Effector CD8-positive, alpha-beta T cell (primary cell): Measurements from ENCODE around the gene GNLY.
"Not testable (repeated sequence)": the region's sequence is repeated elsewhere in the genome, so short reads cannot be mapped to it uniquely, and the experiment has no call there.

Experiments
- DNase-seq: peaks from one replicate; lab custom pipeline; 2025; lab: John Stamatoyannopoulos, UW

GNLY gene

DNA sequence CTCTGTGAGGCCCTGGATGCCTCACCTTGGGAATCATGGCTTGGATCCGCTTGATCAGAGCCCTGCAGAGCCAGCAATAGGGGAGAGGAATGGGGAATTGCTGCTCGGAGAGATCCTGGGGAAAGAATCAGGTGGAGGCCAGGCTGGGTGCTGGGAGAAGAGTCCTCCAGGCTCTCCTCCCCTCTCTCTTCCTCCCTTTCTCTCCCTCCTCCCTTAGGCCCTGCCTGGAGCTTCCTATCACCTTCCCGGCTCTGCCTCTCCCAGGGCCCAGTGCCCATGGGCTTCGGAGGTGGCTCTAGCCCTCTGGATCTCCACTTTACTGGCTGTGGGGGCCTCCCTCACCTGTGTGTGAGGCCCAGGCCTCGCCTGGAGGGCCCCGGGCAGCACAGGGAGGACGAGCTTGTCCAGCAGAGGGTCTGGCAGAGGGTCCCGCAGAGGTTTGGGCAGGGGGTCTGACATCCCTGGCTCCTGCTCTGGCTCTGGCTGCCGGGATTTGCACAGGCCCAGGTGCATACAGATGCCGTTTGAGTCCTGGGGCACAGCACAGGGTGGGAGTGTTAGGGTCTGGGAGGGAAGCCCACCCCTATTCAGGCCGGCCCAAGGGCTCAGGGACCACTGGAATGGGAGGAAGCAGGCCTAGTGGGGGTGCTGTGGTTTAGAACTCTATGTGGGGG, 28.8 kb upstream of the GNLY start:
- no peak for DNase-seq

DNA sequence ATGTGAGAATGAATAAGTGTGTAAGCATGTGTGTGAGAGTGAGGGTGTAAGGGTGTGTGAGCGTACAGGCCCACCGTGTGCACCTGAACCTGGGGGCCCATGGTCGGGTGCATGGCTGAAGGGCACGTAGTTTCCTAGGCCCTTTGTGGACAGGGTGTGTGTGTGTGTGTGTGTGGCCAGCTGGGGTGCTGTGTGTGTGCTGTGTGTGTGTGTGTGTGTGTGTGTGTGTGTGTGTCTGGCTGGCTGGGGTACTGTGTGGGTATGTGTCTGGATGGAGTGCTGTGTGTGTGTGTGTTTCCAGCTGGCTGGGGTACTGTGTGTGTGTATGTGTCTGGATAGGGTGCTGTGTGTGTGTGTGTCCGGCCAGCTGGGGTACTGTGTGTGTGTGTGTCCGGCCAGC, 28.1 kb upstream of the GNLY start:
- no peak for DNase-seq

DNA sequence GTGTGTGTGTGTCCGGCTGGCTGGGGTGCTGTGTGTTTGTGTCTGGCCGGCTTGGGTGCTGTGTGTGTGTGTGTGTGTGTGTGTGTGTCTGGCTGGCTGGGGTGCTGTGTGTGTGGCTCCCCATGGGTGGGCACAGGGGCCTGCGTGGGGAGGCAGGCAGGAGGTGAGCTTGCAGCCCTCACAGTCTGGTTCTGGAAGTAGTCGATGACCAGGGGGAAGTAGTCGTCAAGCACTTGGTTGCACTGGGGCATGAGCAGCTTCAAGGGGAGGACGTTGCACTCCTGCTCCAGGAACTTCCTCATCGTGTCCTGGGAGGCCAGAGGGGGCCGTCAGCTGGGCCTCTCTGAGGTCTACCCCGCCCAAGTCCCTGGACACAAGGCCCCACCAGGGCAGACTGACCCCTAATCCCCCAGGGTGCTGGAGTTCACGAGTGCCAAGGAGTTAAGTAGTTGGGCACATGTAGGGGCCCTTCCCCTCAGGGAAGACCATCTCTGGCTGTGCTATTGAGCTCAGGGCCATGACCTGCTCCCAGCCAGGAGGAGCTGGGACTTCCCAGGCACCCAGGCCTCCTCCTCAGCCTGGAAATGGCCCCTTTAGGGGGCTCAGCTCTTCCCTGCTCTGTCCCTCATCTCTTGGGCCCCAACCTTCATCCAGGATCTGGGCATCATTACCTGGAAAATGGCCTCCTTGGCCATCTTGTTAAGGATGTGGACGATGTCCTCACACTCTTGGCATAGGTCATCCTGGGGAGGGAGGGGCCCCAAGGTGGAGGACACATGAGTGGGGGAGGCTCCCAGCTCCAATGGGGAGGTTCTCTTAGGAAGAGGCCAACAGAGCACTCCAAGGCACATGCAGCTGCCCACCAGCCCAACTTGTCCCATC, 27.5 kb upstream of the GNLY start:
- DNase-seq, result no peak

DNA sequence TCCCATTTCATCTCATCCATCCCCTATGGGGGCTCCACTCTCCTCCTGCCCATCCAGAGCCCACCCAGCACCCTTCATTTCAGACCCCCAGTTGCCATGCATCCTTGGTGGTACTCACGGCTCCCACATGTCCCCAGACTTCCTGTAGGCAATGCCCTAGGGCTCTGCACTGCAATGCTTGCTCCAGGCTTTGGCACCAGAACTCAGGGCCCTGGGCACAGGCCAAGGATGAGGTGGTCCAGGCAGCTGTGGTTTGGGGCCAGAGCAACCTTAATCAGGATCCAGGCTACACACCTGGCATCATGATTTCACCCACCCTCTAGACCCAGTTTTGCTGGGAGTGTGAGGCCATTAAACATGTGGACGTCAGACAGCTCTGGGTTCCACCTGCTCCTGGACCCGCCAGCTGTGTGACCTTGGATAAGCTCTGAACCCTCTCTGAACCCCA, 26.6 kb upstream of the GNLY start:
- no peak for DNase-seq

DNA sequence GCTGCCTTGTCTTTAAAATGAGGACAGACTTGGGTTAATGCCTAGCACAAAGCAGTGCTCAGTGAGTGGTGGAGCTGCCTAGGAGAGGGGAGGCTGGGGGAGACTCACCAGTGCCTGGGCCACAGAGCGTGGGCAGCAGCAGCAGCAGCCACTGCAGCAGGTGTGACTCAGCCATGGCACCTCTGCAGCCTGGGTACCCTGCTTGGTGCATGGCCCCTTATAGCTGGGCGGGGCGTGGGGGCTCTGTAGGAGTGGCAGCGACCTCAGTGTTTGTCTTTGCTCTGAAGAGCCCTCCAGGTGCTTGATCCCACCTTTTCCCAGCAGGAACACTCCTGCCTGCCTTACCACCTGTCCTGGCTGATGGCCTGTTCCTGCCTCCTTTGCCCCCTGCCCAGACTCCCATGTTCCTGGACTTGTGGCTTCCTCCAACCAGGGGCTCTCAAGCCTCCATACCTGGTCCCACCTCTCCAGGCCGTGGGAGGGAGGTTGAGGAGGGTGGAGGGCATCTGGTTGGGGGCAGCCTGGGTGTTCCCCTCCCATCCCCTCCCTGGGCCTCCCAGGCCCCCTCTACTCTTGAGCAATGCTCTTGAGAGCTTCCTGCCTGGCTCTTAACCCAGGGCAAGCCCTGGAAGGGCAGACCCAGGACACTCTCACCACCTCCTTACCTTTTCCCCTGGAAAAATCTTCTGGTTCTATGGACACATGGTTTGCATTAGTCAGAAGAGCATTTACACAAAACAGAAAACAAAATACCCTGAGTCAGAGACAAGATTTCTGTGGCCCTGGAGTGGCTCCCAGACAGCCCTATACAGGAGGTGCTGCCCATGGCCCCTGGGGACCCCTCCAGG, 25.9 kb upstream of the GNLY start, which contains the start of gene SFTPB:
Gene SFTPB, minus strand, starts transcription at position 191 of the 848 bp plus-strand sequence. Its CDS starts 16 bp downstream, at position 175.
- no peak for DNase-seq

DNA sequence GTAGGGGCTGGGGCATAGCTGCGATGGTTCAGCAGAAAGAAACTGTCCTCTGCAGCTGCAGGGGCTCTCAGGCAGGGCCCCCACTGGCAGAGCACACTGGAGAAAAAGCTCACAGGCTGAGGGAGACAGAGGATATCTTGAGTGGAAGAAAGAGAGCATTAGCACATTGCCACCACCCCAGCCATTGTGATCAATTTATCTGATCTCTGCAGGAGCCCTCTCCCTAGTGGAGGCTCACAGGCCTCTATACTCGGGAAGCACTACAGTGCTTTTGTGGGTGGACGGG, 25.4 kb upstream of the GNLY start:
- DNase-seq, result no peak

DNA sequence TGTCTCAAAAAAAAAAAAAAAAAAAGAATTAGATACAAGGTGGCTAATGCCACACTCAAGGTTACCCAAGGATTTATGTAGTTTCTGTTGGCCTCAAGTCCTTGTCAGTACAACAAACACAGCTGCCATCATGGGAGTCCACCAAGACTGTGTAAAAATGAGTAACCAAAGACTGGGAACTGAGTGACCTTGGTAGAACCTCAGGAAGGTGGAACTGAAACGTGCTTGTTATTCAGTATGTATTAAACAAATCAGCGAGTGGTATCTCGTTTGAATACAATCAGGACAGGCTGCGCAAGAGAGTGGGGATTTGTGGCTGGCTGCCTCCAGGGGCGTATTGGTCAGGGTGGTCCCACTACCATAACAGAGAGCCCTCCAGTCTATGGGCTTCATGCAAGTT, 24.6 kb upstream of the GNLY start:
- DNase-seq, result no peak

DNA sequence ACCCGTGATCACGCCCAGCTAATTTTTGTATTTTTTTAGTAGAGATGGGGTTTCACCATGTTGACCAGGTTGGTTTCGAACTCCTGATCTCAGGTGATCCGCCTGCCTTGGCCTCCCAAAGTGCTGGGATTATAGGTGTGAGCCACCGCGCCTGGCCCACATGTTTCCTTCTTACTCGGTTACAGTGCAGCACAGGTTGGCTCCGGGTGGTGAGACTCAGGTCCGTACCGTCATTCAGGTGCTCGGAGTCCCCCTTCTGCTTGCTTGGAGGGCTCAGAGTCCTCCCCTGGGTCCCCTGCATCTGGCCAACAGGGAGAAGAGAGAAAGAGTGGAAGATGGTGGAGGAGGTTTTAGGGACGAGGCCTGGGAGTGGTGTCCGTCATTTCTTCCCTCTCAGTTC, 23.7 kb upstream of the GNLY start:
- DNase-seq, result not testable (repeated sequence)

DNA sequence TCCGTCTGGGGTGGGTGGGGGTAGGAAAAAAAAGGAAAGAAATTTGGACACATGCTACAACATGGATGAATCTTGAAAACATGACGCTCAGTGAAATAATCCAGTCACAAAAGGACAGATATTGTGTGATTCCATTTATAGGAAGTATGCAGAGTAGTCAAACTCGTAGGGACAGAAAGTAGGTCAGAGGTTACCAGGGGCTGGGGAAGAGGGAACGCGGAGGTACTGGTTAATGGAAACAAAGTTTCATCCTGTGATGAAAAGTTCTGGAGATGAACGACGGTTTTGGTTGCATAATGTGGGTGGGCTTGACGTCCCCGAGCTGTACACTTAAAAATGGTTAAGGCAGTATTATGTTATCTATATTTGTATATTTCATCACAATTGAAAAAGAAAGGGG, 21.7 kb upstream of the GNLY start:
- no peak for DNase-seq

DNA sequence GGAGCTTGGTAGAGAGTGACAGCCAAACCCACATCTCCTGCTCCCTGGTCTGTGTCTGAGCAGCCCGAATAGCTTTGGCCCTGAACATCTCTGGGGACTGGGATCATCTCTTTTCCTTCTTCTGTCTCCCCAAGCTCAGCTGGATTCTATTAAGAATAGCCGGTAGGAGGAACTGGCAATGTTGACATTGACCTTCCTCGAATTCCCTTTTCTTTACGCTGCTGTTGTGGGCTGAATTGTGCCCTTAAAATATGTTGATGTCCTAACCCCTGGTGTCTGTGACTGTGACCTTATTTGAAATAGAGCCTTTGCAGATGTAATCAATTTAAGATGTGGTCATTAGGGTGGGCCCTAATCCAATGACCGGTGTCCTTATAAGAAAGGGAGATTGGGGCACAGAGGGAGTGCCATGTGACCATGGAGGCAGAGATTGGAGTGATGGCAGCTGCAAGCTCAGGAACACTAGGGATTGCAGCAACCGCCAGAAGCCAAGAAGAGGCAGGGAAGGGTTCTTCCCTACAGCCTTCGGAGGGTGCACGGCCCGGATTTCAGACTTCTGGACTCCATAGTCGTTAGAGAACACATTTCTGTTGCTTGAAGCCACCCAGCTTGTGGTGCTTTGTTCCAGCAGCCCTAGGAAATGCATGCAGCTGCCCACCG, 20.3 kb upstream of the GNLY start:
- DNase-seq, result no peak

DNA sequence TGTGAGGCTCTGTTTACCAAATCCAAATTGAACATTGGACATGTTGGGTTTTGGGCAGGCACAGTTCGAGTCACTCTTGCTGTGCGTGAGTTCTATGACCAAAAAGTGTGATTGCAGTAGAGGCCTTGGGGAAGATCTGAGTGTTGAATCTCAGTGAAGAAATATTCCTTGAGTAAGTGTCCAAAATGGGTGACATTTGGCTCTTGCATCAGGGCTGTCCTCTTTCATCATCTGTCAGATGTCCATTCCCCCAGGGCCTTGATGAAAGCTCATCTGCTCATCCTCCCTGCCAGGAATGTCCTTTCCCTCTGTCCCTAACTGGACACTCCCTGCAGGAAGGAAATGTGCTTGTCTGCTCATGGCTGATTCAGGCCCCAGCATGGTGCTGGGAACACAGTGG, 19.7 kb upstream of the GNLY start:
- DNase-seq, result no peak

DNA sequence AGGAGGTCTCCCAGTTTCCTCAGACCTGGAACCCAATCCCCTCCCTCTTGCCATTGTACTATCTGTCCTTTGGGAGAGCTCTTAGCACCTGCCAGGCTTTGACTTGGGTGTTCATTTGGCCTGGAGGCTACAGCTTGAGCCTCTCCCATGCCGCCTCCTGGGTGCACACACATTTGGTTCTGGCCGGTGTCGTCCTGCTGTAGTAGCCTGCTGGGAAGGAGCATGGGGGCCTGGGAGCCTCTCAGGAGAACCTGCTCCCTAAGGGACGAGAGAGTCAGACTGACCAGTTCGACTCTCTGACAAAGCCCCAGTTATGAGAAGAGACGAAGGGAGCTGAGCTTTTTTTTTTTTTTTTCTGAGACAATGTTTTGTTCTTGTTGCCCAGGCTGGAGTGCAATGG, 18.7 kb upstream of the GNLY start:
- no peak for DNase-seq

DNA sequence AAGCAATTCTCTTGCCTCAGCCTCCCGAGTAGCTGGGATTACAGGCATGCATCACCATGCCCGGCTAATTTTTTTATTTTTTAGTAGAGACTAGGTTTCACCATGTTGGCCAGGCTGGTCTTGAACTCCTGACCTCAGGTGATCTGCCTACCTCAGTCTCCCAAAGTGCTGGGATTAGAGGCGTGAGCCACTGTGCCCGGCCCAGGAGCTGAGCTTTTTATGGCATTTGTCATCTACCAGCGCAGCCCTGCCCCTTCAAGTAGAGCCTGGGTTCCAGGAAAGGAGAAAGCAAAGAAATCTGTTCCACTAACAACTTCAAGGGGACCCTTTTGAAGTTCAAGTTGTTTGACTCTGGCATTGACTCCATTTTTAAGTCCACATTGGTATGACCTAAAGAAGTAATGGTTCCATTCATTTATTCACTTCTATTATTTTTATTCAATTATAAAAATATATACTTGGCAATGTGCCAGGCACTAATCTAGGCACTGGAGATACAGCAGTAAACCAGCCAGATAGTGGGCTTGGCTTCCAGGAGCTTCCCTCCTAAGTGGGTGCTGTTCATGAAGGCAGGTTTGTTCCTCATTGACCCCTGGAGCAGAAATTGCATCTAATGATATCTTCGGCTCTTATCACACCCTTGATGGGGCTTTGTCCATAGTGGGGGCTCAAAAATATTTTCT, 18.2 kb upstream of the GNLY start:
- DNase-seq, result no peak

DNA sequence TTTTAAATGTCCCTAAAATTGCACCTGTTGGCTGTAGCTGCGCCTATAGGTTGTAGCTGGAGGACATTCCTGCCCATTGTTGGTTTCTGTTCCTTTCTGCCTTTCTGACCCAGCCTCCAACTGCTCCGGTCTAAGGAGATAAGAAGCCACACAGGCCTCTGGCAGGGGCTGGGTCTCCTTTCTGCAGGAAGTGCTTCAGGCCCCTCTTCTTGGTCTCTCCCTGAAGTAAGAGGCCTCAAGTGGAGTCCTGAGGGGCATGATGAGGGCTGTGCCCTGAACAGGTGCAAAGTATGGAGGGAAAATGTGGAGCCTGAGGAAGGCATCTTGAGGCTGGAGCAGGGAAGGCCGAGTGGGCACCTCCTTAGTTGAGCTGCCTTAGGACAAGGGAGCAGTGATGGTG, 15.8 kb upstream of the GNLY start:
- no peak for DNase-seq

DNA sequence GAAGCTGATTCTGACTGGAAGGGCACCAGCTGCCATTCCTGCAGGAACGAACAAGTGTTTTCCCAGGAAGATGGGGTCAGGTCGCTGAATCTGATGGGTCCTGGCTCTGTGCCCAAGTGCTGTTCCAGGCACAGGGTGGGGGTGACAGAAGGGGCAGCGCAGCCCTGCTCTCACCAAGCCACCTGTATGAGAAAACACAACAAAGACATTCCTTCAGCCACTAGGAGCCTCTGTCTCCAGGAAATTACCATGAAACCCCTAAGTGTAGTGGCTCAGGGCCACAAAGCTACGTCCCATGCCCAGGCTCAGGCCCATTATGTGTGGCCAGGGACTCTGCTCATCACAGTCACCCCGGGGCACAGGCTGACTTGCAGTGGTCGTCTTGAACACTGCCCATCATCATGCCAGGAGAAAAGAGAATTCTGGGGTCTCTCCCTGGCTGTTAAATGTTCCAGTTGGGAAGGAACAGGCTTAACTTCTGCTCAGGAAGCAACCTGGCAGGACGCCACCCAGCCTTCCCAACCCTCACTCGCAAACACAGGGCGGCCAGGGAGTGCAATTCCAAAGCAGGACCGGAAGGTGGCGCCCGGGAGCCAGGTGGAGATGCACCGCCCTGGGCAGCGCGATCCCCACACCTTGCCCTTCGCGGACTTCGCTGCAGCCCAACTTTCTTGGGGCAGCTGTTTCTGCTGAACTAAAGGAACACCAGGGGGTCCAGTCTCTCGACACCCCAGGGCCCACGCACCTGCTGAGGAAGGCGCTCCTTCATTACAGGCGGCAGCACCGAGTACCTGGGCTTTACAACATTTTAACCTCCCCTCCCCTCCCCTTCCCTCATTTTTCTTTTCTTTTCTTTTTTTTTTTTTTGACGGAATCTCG, 15.1 kb upstream of the GNLY start:
- DNase-seq, result peak; percentile 57

DNA sequence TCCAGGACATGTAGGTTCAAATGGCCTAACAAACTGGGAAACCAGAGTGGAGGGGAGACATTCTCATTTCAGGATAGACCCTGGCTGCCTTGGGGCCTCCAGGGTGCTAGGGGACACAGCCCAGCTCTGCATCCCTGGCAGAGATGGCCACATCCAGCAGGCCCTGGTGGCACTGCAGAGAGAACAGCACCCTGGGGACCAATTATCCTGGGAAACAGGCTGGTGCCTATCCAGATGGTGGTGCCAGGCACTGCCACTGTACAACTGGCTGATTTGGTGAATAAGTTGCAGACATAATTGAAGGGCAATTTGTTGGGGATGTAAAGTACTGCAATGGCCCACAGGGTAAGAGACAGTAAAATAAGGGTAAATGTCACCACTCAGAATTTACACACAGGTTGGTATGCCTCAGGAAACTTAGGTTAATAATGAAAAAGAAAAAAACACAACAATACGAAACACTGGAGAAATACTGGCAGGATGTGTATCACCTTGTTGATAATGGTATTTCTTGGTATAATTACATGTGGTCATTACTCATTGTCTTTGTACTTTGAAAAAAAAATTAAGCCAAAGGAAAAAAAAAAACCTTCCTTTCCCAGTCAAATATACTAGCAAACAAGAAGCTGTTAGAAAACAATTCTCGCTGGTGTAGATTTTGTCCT, 13.3 kb upstream of the GNLY start:
- no peak for DNase-seq

DNA sequence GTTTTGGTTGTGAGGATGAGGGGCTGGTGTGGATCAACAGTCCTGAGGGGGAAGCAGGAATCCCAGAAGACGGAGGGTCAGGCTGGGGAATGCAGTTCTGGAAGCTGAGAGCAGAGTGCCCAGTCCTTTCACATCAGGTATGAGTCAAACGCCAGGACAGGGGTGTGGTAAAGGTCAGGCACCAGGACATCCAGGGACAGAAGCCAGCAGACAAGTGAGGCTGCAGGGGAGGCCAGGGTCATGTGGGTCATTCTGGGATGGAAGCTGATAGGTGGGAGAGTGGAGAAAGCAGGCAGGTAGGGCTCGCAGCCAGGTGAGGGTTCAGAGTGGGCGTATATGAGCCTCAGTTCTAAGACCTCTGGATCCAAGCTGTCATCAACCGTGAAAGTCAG, 12.8 kb upstream of the GNLY start:
- DNase-seq, result no peak

DNA sequence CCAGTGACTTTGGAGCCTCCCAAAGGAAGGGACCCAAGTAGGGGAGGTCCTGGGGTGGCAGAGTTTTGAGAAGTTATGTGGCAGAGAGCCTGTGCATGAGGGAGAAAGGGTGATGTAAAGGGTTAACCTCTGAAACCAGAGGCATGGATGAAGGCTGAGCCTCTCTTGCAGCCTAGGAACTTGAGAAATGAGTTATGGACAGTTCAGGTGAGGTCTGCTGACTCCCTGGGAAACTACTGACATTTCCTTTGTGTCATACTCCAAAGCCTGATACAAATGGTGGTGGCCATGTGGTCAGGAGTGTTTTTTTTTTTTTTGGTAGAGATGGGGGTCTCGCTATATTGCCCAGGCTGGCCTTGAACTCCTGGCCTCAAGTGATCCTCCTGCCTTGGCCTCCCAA, 12.4 kb upstream of the GNLY start:
- DNase-seq, result no peak

DNA sequence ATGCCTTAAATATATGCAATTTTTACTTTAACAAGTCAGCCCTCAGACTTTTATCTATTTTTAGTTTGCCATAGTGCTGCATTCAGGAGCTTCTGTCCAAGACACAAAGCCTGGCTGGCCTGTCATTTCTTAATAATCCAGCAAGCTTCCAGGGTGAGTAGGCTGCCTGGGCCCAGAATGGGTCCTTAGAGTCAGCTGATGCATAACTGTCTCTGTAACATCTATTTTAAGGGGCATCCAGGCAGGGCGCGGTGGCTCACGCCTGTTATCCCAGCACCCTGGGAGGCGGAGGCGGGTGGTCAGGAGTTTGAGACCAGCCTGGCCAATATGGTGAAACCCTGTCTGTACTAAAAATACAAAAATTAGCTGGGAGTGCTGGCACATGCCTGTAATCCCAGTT, 11.8 kb upstream of the GNLY start:
- no peak for DNase-seq

DNA sequence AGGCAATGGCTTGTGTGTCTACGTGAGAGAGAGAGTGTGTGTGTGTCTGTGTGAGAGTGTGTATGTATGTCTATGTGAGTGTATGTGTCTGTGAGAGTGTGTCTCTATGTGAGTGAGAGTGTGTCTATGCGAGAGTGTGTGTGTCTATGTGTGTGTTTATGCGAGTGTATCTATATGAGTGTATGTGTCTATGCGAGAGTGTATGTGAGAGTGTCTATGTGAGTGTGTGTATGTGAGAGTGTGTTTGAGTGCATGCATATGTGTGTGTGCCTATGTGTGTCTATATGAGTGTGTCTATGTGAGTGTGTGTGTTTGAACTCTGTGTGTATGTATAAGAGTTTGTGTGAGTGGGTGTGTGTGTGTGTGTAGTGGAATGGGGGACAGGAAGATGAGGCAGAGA, 9.8 kb upstream of the GNLY start:
- DNase-seq, result no peak
